Activated CD4-positive, alpha-beta T cell treated with anti-CD3 and anti-CD28 coated beads, Interleukin-2, amount 50 U/mL, for 1 hour (primary cell): ENCODE measurements around the gene GNG7.
"Not testable (repeated sequence)": the region's sequence is repeated elsewhere in the genome, so short reads cannot be mapped to it uniquely, and the experiment has no call there.

Experiments
- DNase-seq: peaks from one replicate; pipeline ENCODE4 v3.0.0-alpha.2; 2020

Gene GNG7

GRCh38 chr19:2477732-2478191, 224.7 kb downstream of the GNG7 start:
- peak; percentile 29 for DNase-seq

DNA sequence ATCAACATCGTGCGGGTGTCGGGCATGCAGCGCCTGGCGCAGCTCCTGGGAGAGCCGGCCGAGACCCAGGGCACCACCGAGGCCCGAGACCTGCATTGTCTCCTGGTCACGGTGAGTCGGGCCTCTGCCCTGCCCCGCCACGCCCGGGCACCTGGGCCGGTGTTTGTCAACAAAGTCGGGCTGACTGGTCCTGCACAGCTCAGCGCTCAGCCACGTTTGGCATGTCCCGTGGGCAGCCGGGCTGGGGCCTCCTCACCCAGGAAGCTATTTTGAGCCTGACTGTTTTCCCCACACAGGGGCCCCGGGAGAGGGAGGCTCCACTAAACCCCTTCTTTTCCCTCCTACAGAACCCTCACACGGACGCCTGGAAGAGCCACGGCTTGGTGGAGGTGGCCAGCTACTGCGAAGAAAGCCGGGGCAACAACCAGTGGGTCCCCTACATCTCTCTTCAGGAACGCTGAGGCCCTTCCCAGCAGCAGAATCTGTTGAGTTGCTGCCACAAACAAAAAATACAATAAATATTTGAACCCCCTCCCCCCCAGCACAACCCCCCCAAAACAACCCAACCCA, 225.3 kb downstream of the GNG7 start:
- DNase-seq: peak; percentile 32

GRCh38 chr19:2476451-2477140, 225.9 kb downstream of the GNG7 start:
- peak; percentile 58 for DNase-seq

DNA sequence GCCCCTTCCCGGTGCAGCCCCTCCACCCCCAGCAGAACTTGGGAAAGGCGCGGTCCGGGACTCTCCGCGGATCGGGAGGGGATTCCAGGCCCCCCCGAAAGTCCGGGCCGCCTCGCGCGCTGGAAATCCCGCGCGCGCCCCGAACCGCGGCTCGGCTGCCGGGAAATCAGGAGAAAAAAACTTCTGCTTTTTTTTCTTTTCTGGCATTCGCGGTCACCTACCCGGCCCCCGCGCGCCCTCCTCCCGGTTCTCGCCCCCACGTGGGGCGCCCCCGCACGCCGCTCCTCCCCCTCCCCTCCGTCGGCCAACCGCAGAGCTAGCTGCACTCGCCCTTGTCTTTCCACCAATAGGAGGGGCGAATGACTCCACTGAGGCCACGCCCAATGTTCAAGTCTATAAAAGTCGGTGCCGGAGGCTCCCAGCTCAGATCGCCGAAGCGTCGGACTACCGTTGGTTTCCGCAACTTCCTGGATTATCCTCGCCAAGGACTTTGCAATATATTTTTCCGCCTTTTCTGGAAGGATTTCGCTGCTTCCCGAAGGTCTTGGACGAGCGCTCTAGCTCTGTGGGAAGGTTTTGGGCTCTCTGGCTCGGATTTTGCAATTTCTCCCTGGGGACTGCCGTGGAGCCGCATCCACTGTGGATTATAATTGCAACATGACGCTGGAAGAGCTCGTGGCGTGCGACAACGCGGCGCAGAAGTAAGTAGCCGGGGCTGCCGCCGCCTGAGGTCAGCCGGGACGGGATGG, 226.6 kb downstream of the GNG7 start, which contains the start of gene GADD45B:
Gene GADD45B, plus strand, starts transcription at position 426 of the 749 bp plus-strand sequence. Its CDS starts 232 bp downstream, at position 658.
- peak; percentile 97 for DNase-seq

DNA sequence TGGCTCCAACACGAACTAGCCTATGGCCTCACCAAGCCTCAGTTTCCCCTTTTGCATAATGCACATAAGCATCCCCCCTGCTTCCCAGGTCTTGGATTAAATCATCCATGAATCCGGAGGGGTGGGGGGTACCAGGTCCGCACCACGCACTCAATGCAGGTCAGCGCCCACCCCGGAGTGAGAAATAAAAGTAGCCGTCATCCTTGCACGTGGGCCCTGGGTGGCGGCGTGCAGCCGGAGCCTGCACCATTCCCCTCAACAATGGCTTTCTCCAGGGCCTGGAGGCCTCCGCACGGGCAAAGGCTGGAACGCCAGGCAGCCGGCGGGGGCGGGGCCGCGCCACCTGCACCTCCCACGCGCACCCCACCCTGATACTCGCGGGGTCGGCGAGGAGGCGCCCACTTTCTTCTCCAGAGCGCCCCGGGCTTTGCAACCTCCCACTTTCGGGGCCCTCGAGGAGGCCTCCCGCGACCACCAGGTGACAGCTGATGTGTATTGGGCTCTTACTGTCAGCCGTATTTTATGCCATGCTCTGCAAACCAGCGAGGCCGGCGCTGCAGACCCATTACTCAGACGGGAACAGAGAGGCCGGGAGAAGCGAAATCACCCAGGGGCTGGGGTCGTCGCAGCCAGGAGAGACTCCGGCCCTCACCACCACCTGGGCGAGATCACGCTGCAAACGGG, 227.3 kb downstream of the GNG7 start:
- DNase-seq: peak; percentile 53

- peak; percentile 80 for DNase-seq
Measured at GRCh38 chr19:2474232-2475017, 228.1 kb downstream of the GNG7 start.

GRCh38 chr19:2469915-2470200, 232.6 kb downstream of the GNG7 start:
- DNase-seq: not testable (repeated sequence)

DNA sequence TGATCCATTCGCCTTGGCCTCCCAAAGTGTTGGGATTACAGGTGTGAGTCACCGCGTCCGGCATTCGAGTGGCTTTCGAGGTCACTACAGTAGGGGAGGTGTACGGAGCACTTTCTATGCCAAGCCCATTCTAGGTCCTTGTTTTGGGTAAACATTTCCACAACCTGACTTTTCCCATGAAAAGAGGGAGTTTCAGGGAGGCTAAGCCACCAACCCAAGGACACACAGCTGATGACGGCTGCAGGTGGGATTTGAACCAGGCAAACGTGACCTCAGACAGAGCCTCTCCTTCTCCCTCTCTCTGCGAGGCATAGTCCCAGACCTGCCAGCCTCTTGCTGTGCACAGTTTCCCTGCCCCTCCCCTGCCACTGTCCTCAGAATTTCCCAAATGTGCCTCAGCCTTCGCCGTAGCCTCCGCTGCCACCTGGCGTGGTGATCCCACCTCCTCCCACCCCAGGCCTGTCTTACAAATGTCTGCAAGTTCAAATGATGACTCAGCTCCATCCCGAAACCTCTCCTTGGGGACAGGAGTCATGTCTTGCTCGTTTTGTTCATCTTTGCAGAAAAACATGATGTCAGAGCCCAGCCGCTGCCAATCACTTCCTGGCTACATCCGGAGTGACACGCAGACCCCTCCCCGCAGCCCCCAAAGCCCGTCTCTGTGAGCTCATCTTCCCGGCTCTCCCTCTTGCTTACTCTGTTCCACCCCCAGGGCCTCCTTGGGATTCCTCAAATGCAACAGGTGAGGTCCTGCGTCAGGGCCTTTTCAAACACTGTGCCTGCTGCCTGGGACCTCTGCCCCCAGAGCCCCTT, 233.2 kb downstream of the GNG7 start:
- DNase-seq: no peak

DNA sequence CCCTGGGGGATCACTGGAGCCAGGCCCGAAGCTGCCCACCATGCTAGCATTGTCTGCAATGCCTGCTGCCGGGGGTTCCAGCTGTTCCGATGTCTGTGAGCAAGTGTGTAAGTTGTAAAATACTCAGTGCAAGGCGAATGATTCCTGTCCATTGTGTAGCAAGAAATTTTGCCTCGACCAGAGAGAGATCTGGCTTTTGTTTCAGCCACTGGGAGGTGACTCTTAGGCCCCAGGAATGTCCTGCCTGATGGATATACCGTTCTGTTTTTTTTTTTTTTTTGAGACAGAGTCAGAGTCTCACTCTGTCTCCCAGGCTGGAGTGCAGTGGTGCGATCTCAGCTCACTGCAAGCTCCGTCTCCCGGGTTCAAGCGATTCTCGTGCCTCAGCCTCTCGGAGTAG, 233.9 kb downstream of the GNG7 start:
- no peak for DNase-seq

- DNase-seq: no peak
Measured at GRCh38 chr19:2464389-2464788, 238.1 kb downstream of the GNG7 start.

DNA sequence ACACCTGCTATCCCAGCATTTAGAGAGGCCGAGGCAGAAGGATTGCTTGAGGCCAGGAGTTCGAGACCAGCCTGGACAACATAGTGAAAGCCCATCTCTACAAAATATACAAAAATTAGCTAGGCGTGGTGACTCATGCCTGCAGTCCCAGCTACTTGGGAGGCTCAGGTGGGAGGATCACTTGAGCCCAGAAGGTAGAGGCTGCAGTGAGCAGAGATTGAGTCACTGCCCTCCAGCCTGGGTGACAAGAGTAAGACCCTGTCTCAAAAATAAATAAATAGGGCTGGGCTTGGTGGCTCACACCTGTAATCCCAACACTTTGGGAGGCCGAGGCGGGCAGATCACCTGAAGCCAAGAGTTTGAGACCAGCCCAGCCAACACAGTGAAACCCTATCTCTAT, 238.8 kb downstream of the GNG7 start:
- not testable (repeated sequence) for DNase-seq

DNA sequence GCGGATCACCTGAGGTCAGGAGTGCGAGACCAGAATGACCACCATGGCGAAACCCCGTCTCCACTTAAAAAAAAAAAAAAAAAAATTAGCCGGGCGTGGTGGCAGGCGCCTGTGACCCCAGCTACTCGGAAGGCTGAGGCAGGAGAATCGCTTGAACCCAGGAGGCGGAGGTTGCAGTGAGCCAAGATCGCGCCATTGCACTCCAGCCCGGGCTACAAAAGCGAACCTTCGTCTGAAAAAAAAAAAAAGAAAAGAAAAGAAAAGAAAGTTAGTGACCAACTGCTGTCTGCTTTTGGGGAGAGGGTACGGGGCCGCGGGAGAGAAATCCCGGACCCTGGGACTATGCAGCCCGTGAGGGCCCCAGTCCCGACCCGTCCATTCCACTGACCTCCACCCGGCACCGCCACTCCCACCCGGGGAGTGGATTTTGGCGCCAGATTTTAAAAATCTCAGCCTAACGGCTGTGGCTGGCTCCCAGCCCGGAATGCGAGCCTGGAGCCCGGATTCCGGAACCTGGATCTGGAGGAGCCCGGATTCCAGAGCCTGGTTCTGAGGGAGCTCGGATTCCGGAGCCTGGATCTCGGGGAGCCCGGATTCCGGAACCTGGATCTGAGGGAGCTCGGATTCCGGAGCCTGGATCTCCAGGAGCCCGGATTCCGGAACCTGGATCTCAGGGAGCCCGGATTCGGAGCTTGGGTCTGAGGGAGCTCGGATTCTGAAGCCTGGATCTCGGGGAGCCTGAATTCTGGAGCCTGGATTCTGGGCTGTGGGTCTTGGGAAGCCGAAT, 239.7 kb downstream of the GNG7 start:
- no peak for DNase-seq

DNA sequence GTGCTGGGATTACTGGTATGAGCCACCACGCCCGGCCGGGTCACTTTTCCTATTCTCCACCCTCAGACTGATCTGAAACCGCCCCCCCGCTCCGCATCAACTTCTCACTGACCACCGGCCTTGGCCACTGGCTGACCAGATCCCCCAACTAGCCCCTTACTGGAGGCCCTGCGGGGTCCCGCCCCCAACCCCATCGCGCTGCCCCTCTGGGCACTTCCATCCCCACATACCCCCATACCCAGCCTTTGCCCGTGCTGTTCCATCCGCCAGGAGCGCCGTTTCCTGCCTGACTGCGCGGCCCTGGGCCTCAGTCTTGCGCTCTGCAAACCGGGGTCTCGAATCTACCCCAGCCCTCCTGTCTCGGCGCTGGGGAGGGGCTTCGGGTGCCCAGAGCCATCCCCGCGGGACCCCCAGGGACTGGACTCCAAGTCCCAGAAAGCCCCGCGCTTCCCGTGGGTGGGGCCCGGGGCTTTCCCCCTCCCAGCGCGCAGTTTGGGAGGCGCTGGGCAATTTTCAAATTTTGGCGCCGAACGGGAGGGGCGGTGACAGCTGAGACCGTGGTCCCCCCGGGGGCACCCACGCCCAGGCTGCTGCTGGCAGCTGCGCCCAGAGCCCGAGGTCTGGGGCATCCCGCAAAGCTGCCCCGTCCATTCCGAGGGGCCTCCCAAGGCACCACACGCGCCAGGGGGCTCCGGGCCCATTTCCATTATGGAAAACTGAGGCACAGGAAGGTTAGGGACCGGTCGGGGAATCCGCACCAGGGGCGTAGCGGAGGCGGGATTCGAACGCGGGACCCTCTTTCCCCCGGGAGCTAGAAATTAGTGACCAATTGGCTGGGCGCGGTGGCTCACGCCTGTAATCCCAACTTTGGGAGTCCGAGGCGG, 240.5 kb downstream of the GNG7 start:
- peak; percentile 50 for DNase-seq
